ENCODE measurements around the gene HJURP.

HJURP gene

GRCh38 chr2:233791151-233791882, 63.0 kb downstream of the HJURP start:
- DNase-seq (ENCODE audit: extremely low read depth, low read depth) = no peak
- TF ChIP-seq CTCF (IDR thresholded peaks at IDR 0.05; ENCODE audit: low read depth, low read length, missing control alignments) = no peak
- no peak overlapping the region for H3K4me3 ChIP-seq (replicated peaks; ENCODE audit: low read depth, low read length)

GRCh38 chr2:233789554-233789953, 64.8 kb downstream of the HJURP start:
- no peak for DNase-seq (ENCODE audit: extremely low read depth, low read depth)
- no peak overlapping the region for H3K4me3 ChIP-seq (replicated peaks; ENCODE audit: low read depth, low read length)
- TF ChIP-seq CTCF (IDR thresholded peaks at IDR 0.05; ENCODE audit: low read depth, low read length, missing control alignments) = no peak

Data from HFF-Myc (cell line).